MM.1S (cell line): ENCODE measurements around the gene SERPINB8.
A peak's percentile ranks its signal among the peaks of the same experiment; 100 is the strongest.
"Not testable (repeated sequence)": the region's sequence is repeated elsewhere in the genome, so short reads cannot be mapped to it uniquely, and the experiment has no call there.

Experiments used
- DNase-seq: peaks from one replicate; pipeline ENCODE4 v3.0.0-alpha.2; 2015
- H2AFZ ChIP-seq: fragments of 300-600 bp; sonication (generic); 2 replicates; pipeline ENCODE4 v1.6.0; 2016; ENCODE audit warnings: antibody characterized with exemption, low read length
- H3F3A ChIP-seq: fragments of 300-600 bp; sonication (generic); 2 replicates; pipeline ENCODE4 v1.6.1; 2016; ENCODE audit warnings: mild to moderate bottlenecking, antibody characterized with exemption, low read length, moderate library complexity, mixed read lengths; ENCODE audit not compliant: insufficient read depth
- H3K27ac ChIP-seq: fragments of 300-600 bp; sonication (generic); 2 replicates; pipeline ENCODE4 v1.5.1; 2016; ENCODE audit warnings: mild to moderate bottlenecking, low read length
- H3K27me3 ChIP-seq: fragments of 300-600 bp; sonication (generic); replicated peaks from 2 replicates; pipeline ENCODE4 v1.6.0; 2016; ENCODE audit warnings: low read length; ENCODE audit not compliant: insufficient read depth
- H3K36me3 ChIP-seq: fragments of 300-600 bp; sonication (generic); replicated peaks from 2 replicates; pipeline ENCODE4 v1.6.1; 2016; ENCODE audit warnings: mild to moderate bottlenecking, low read length, mixed read lengths; ENCODE audit not compliant: insufficient read depth
- H3K4me1 ChIP-seq: fragments of 300-600 bp; sonication (generic); 2 replicates; pipeline ENCODE4 v1.6.1; 2016; ENCODE audit warnings: low read length, mixed read lengths
- H3K4me2 ChIP-seq: fragments of 300-600 bp; sonication (generic); 2 replicates; pipeline ENCODE4 v1.6.0; 2016; ENCODE audit warnings: low read depth, low read length
- H3K4me3 ChIP-seq: fragments of 300-600 bp; sonication (generic); 2 replicates; pipeline ENCODE4 v1.5.1; 2016; ENCODE audit warnings: low read length, mixed read lengths
- H3K79me2 ChIP-seq: fragments of 300-600 bp; sonication (generic); 2 replicates; pipeline ENCODE4 v1.6.1; 2016; ENCODE audit warnings: mixed run types, low read length, mixed read lengths
- H3K9ac ChIP-seq: fragments of 300-600 bp; sonication (generic); 2 replicates; pipeline ENCODE4 v1.6.1; 2016; ENCODE audit warnings: low read length, mixed read lengths
- H3K9me2 ChIP-seq: fragments of 300-600 bp; sonication (generic); replicated peaks from 2 replicates; pipeline ENCODE4 v1.6.1; 2016; ENCODE audit warnings: mild to moderate bottlenecking, low read length, mixed read lengths; ENCODE audit not compliant: insufficient read depth
- H3K9me3 ChIP-seq: fragments of 300-600 bp; sonication (generic); replicated peaks from 2 replicates; pipeline ENCODE4 v1.6.1; 2016; ENCODE audit warnings: mild to moderate bottlenecking, low read length, mixed read lengths; ENCODE audit not compliant: insufficient read depth
- H4K20me1 ChIP-seq: fragments of 300-600 bp; sonication (generic); 2 replicates; pipeline ENCODE4 v1.6.1; 2016; ENCODE audit warnings: mild to moderate bottlenecking, low read length, moderate library complexity, mixed read lengths; ENCODE audit not compliant: insufficient read depth
- CTCF ChIP-seq: fragments of 300-600 bp; sonication (generic); IDR thresholded peaks from 2 replicates; pipeline ENCODE4 v1.5.1; 2016; ENCODE audit warnings: antibody characterized with exemption, low read length, mixed read lengths
- EZH2 ChIP-seq: fragments of 300-600 bp; sonication (generic); optimal IDR thresholded peaks from 2 replicates; pipeline ENCODE3; 2017; ENCODE audit warnings: low read depth, mild to moderate bottlenecking, antibody characterized with exemption, low read length, mixed read lengths
- EZH2phosphoT487 ChIP-seq: fragments of 300-600 bp; sonication (generic); IDR thresholded peaks from 2 replicates; pipeline ENCODE4 v1.6.1; 2018; ENCODE audit warnings: antibody characterized with exemption, low read length

The SERPINB8 gene

GRCh38 chr18:63969942-63970808, at the start of gene SERPINB8:
SERPINB8 (plus strand) TSS chr18:63970081; CDS start chr18:63978309, 8,228 bp downstream.
- Histone ChIP-seq H3F3A (no peaks in the 10 kb centered on the region), H3K9ac (peak within 1 kb of the TSS; percentile 79), H4K20me1 (no peaks in the 10 kb centered on the region), H3K27ac (peak within 1 kb of the TSS; percentile 62; the same call in 1 of the 2 replicates), H3K9me2 (no peaks in the 10 kb centered on the region), H3K79me2 (no peaks in the 10 kb centered on the region), H3K9me3 (no peaks in the 10 kb centered on the region), H3K36me3 (no peaks in the 10 kb centered on the region), H3K4me3 (peak within 1 kb of the TSS; percentile 81), H3K27me3 (no peaks in the 10 kb centered on the region), H3K4me2 (peak within 1 kb of the TSS; percentile 75), H2AFZ (peak within 1 kb of the TSS; percentile 89), H3K4me1 (peaks cover 6% of the 10 kb centered on the region)
- TF ChIP-seq EZH2 = no peak
- TF ChIP-seq CTCF = no peak
- TF ChIP-seq EZH2phosphoT487 = no peak
- peak; percentile 79 for DNase-seq

GRCh38 chr18:63922049-63922448, 47.8 kb upstream of the SERPINB8 start:
- Histone ChIP-seq H3K9me2 (no peaks in the 10 kb centered on the region), H3K36me3 (no peaks in the 10 kb centered on the region), H3K27ac (no peak overlapping the region), H3F3A (no peaks in the 10 kb centered on the region), H3K4me2 (no peak overlapping the region), H3K27me3 (no peaks in the 10 kb centered on the region), H3K9ac (no peak overlapping the region), H3K9me3 (no peaks in the 10 kb centered on the region), H3K79me2 (no peaks in the 10 kb centered on the region), H2AFZ (no peak overlapping the region), H3K4me1 (no peaks in the 10 kb centered on the region), H3K4me3 (no peak overlapping the region), H4K20me1 (no peaks in the 10 kb centered on the region)
- no peak for DNase-seq
- TF ChIP-seq EZH2phosphoT487 (no peak), EZH2 (no peak)

GRCh38 chr18:63924551-63924950, 45.3 kb upstream of the SERPINB8 start:
- Histone ChIP-seq H3K36me3 (no peaks in the 10 kb centered on the region), H3K9ac (no peak overlapping the region), H3K27me3 (no peaks in the 10 kb centered on the region), H2AFZ (no peak overlapping the region), H3K4me2 (no peak overlapping the region), H3K9me2 (no peaks in the 10 kb centered on the region), H3K27ac (no peak overlapping the region), H3K79me2 (no peaks in the 10 kb centered on the region), H3K4me1 (no peaks in the 10 kb centered on the region), H3K9me3 (no peaks in the 10 kb centered on the region; the same call in 1 of the 2 replicates), H3F3A (no peaks in the 10 kb centered on the region), H3K4me3 (no peak overlapping the region), H4K20me1 (no peaks in the 10 kb centered on the region)
- no peak for DNase-seq
- TF ChIP-seq EZH2phosphoT487 (no peak), EZH2 (no peak), CTCF (no peak)

- H3K27ac ChIP-seq = no peak overlapping the region
- H3K27me3 ChIP-seq = no peaks in the 10 kb centered on the region
- H3K4me3 ChIP-seq = no peak overlapping the region
- TF ChIP-seq EZH2phosphoT487 (no peak), EZH2 (no peak), CTCF (no peak)
- H3K4me2 ChIP-seq = no peak overlapping the region
- no peaks in the 10 kb centered on the region for H4K20me1 ChIP-seq
- no peak overlapping the region for H3K9ac ChIP-seq
- no peaks in the 10 kb centered on the region for H3K36me3 ChIP-seq
- H3K79me2 ChIP-seq = no peaks in the 10 kb centered on the region
- H3K9me2 ChIP-seq = no peaks in the 10 kb centered on the region
- H3K4me1 ChIP-seq = no peaks in the 10 kb centered on the region
- no peaks in the 10 kb centered on the region for H3F3A ChIP-seq
- H3K9me3 ChIP-seq = no peaks in the 10 kb centered on the region; the same call in 1 of the 2 replicates
- H2AFZ ChIP-seq = no peak overlapping the region
- no peak for DNase-seq
Observed at GRCh38 chr18:63928331-63928730, 41.5 kb upstream of the SERPINB8 start.

DNA sequence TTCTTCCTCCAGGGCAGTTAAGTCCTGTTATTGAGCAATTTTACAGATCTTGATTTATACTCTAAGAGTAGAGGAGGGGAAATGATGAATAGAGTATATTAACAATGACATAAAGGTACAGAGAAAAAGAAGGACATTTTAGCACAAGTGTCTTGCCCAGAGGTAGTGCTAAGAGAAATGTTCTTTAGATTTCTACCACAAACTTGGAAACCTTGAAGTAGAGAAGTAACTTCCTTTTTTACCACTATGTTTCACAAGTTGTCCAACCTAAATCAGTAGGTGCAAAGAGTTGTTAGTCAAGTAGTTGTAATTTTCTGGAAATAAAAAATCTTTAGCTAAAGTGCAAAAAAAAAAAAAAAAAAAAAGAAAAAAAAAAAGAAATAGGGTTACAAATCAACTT, 40.5 kb upstream of the SERPINB8 start:
- not testable (repeated sequence) for H3K36me3 ChIP-seq, H2AFZ ChIP-seq, H3K4me1 ChIP-seq, H3F3A ChIP-seq, H3K4me3 ChIP-seq, H3K27me3 ChIP-seq, H3K9me3 ChIP-seq, DNase-seq, H3K4me2 ChIP-seq, H3K27ac ChIP-seq, H3K9me2 ChIP-seq, H3K9ac ChIP-seq, H3K79me2 ChIP-seq, H4K20me1 ChIP-seq
